Tibial nerve (tissue), 4 donors: ENCODE data around the gene KHDRBS2. TPM values are rescaled to one million over a fixed set of nuclear protein-coding genes. Genes with fewer than 3 reads are reported as not detected.

ENCODE experiments used
- DNase-seq, 2 donors: peaks; one replicate each; pipeline ENCODE4 v3.0.0-alpha.2; 2019; ENCODE audit warnings: low spot score in 2 of 2
- H3K27ac ChIP-seq, 4 donors: fragments of 200-600 bp; sonication (generic) in 3 of 4; one replicate each; pipeline ENCODE4 v1.5.1; 2017 to 2019; ENCODE audit warnings: mild to moderate bottlenecking in 1 of 4
- H3K27me3 ChIP-seq, 2 donors: fragments of 200-600 bp; sonication (generic) in 1 of 2; one replicate each; pipeline versions ENCODE4 v1.5.1 to v1.6.0; 2017 to 2019
- H3K36me3 ChIP-seq, 3 donors: fragments of 200-600 bp; sonication (generic); one replicate each; pipeline ENCODE4 v1.5.1; 2018 to 2019
- H3K4me1 ChIP-seq, 4 donors: fragments of 200-600 bp; sonication (generic) in 3 of 4; one replicate each; pipeline ENCODE4 v1.5.1; 2017 to 2019
- H3K4me3 ChIP-seq, 4 donors: fragments of 200-600 bp; sonication (generic) in 3 of 4; one replicate each; pipeline ENCODE4 v1.5.1; 2017 to 2019; ENCODE audit warnings: mild to moderate bottlenecking in 1 of 4, moderate library complexity in 1 of 4
- H3K9me3 ChIP-seq, 4 donors: fragments of 200-600 bp; sonication (generic) in 3 of 4; one replicate each; pipeline ENCODE4 v1.5.1; 2017 to 2019
- EP300 ChIP-seq, 2 donors: sonication (generic); formaldehyde crosslinking; IDR thresholded peaks; one replicate each; pipeline ENCODE4 v1.6.1; 2017; ENCODE audit warnings: antibody characterized with exemption in 2 of 2, mild to moderate bottlenecking in 1 of 2
- POLR2A ChIP-seq, 2 donors: fragments of 450-650 bp; IDR thresholded peaks; one replicate each; pipeline ENCODE4 v1.6.1; 2017; ENCODE audit warnings: antibody characterized with exemption in 2 of 2, mild to moderate bottlenecking in 2 of 2, moderate library complexity in 2 of 2
- WGBS, 2 donors: methylation state at CpG; one replicate each; pipeline ENCODE4 v1.1.5; 2018; 5-methylcytosine and 5-hydroxymethylcytosine counted together
- total RNA-seq, 4 donors: library from RNA; depleted of rRNA; stranded (reverse); fragments of >200 nt; gene quantifications; one replicate each; pipeline ENCODE4 v1.1.0, GENCODE V29; 2016
- TF ChIP-seq, protein P1 (sequence below), 5 experiments: fragments of 200-600 bp in 3 of 5; fragments of 450-650 bp in 2 of 5; sonication (generic) in 3 of 5; IDR thresholded peaks; one replicate each; pipeline ENCODE4 v1.5.1; 2016 to 2019; ENCODE audit warnings: antibody characterized with exemption in 5 of 5, mild to moderate bottlenecking in 3 of 5, moderate library complexity in 2 of 5

The KHDRBS2 gene
- total RNA-seq, 4 donors from 2014 or later = 0.21 to 3.3 (median 0.22) TPM; not detected in 1

DNA sequence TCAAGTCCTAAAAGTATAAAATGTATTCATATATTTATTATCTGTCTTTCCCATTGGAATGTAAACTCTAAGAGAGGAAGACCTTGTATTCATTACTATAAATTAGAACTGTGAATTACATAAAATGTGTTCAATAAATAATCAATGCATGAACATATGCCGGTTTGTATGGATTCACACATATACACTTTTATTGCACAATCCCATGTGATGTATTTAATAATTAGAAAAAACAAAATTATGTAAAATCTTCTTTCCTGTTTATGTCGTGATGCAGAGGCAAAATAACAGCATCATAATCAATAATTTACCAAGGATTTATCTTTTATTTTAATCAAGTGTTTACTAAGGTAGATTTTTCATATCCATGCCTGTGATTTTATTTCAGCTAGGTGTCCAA lies 240.5 kb downstream of the KHDRBS2 start:
- Histone ChIP-seq H3K27ac (no peak overlapping the region), H3K36me3 (no peaks in the 10 kb centered on the region), H3K4me1 (no peaks in the 10 kb centered on the region), H3K9me3 (no peaks in the 10 kb centered on the region), H3K27me3 (no peaks in the 10 kb centered on the region), H3K4me3 (no peak overlapping the region)
- TF ChIP-seq EP300 (IDR thresholded peaks at IDR 0.05) (no peak), POLR2A (IDR thresholded peaks at IDR 0.05) (no peak)
- TF ChIP-seq, protein P1, sequence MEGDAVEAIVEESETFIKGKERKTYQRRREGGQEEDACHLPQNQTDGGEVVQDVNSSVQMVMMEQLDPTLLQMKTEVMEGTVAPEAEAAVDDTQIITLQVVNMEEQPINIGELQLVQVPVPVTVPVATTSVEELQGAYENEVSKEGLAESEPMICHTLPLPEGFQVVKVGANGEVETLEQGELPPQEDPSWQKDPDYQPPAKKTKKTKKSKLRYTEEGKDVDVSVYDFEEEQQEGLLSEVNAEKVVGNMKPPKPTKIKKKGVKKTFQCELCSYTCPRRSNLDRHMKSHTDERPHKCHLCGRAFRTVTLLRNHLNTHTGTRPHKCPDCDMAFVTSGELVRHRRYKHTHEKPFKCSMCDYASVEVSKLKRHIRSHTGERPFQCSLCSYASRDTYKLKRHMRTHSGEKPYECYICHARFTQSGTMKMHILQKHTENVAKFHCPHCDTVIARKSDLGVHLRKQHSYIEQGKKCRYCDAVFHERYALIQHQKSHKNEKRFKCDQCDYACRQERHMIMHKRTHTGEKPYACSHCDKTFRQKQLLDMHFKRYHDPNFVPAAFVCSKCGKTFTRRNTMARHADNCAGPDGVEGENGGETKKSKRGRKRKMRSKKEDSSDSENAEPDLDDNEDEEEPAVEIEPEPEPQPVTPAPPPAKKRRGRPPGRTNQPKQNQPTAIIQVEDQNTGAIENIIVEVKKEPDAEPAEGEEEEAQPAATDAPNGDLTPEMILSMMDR (IDR thresholded peaks at IDR 0.05) = no peak
- no peak for DNase-seq
- 81 to 85% methylated on average over 2 of the region's 2 CpGs for WGBS, 2 donors

DNA sequence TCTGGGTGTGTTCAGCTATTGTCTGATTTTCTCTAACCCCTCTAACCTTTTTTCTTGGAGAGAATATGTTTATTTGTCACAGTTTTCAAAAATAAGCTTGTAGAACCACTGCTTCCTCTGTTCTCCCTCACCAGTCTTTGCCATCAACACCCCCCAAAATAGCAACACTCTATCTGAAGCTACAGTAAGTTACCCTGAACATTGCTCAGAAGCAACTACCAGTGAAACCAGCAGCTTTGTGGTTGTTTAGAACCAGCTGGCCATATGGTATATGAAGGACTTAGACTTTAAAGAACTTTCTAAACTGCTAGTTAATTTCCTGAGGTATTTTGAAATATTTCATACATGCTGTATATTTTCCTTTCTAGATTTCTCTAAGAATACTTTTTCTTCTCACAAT lies 242.9 kb downstream of the KHDRBS2 start:
- H3K9me3 ChIP-seq = no peaks in the 10 kb centered on the region
- no peaks in the 10 kb centered on the region for H3K27me3 ChIP-seq
- peaks cover 0 to 6% (median 0%) of the 10 kb centered on the region in 4 donors for H3K4me1 ChIP-seq
- H3K36me3 ChIP-seq = no peaks in the 10 kb centered on the region
- H3K27ac ChIP-seq = no peak overlapping the region
- TF ChIP-seq POLR2A (IDR thresholded peaks at IDR 0.05) (no peak), EP300 (IDR thresholded peaks at IDR 0.05) (no peak)
- TF ChIP-seq, protein P1 (IDR thresholded peaks at IDR 0.05) = no peak
- H3K4me3 ChIP-seq = no peak overlapping the region
- no peak for DNase-seq

DNA sequence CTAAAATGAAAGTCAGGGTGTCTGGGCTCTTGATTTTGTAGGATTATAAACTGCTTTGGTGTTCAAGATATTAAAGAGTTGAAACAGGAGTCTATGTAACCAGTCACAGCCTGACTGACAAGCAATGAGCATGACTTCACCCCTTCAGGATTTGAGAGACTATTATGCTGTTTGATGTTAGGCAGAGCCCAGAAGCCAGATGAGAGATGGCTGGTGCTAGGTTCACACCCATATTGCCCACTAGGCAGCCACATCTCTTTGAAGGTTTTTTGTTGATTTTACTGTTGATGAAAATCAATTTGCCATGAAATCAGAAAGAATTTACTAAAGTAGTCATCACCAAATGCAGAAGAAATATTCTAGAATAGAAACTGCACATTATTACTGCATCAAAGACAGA lies 243.6 kb downstream of the KHDRBS2 start:
- Histone ChIP-seq H3K9me3 (no peaks in the 10 kb centered on the region), H3K4me1 (peaks cover 0 to 6% (median 0%) of the 10 kb centered on the region in 4 donors), H3K4me3 (no peak overlapping the region), H3K27me3 (no peaks in the 10 kb centered on the region), H3K27ac (no peak overlapping the region), H3K36me3 (no peaks in the 10 kb centered on the region)
- TF ChIP-seq, protein P1 (IDR thresholded peaks at IDR 0.05) = no peak
- TF ChIP-seq EP300 (IDR thresholded peaks at IDR 0.05) (no peak), POLR2A (IDR thresholded peaks at IDR 0.05) (no peak)
- DNase-seq = no peak

DNA sequence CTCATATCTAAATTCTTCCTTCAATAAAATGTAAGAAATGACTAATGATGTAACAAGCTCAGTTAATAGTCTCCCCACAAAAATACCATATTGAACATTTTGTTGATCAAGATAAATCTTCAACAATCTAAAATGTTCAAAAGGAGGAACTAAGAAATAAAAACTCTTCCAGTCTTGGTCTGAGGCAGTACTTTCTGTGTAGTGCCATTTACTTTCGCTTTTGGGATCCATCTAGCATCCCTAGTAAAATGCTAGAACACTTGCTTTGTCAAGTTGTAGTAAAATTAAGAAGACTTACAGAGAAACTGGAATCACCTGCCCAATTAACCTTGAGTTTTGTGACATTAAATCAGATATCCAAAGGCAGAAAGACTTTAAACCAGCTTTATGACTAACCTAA lies 246.4 kb downstream of the KHDRBS2 start:
- Histone ChIP-seq H3K27me3 (no peaks in the 10 kb centered on the region), H3K4me3 (no peak overlapping the region), H3K27ac (no peak overlapping the region), H3K9me3 (no peaks in the 10 kb centered on the region), H3K4me1 (peaks cover 0 to 6% (median 0%) of the 10 kb centered on the region in 4 donors), H3K36me3 (no peaks in the 10 kb centered on the region)
- no peak for TF ChIP-seq POLR2A (IDR thresholded peaks at IDR 0.05)
- TF ChIP-seq, protein P1 (IDR thresholded peaks at IDR 0.05) = no peak
- TF ChIP-seq EP300 (IDR thresholded peaks at IDR 0.05) = no peak
- no peak for DNase-seq
- 67 to 83% methylated on average over 1 of the region's 1 CpG for WGBS, 2 donors

DNA sequence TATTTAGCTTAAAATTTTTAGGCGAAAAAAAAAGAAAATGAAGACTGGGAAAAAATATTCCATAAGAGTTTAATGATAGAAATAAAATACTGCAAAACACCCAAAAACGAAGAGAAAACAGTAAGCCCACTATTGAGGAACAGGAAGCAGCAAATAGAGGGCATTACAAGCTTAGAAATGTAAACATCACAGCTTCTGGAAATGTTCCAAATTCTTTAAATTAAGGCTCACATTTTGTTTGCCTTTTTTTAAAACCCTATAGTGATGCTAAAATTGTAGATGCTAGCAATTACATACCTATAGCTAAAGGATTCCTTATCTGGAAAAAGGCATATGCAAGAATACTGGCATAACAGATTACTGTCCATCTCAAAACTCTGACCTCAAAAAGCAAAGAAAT lies 248.6 kb downstream of the KHDRBS2 start:
- Histone ChIP-seq H3K4me3 (no peak overlapping the region), H3K9me3 (peaks cover 0 to 6% (median 0%) of the 10 kb centered on the region in 4 donors), H3K4me1 (peaks cover 0 to 6% (median 0%) of the 10 kb centered on the region in 4 donors), H3K27ac (no peak overlapping the region), H3K27me3 (no peaks in the 10 kb centered on the region), H3K36me3 (no peaks in the 10 kb centered on the region)
- no peak for DNase-seq
- 33 to 41% methylated on average over 2 of the region's 2 CpGs for WGBS, 2 donors
- TF ChIP-seq EP300 (IDR thresholded peaks at IDR 0.05) (no peak), POLR2A (IDR thresholded peaks at IDR 0.05) (no peak)
- TF ChIP-seq, protein P1 (IDR thresholded peaks at IDR 0.05) = no peak
